MCF 10A (cell line): ENCODE measurements around the gene NIN. TPM values are rescaled to one million over a fixed set of nuclear protein-coding genes. Genes with fewer than 3 reads are reported as not detected.
"Not testable (repeated sequence)": the region's sequence is repeated elsewhere in the genome, so short reads cannot be mapped to it uniquely, and the experiment has no call there.

Experiments used
- BruUV-seq: library from RNA; stranded (reverse); fragments of 400-500 nt; replicated peaks from 2 replicates; lab custom pipeline; 2021; lab: Mats Ljungman, UMichigan
- CTCF ChIA-PET: fragments of 300-600 bp; sonication (Branson Sonifier 250); formaldehyde crosslinking; extraction: SDS; loops from one replicate; lab custom pipeline; 2021; ENCODE audit warnings: antibody characterized with exemption, inconsistent platforms; lab: Yijun Ruan, JAX
- POLR2A ChIA-PET: fragments of 300-600, 350-650 bp; sonication (Branson Sonifier 250); formaldehyde crosslinking; extraction: SDS; loops from one replicate; lab custom pipeline; 2020; ENCODE audit warnings: antibody characterized with exemption, inconsistent platforms; lab: Yijun Ruan, JAX
- DNase-seq: peaks from one replicate; pipeline ENCODE4 v3.0.0-alpha.2; 2018; ENCODE audit not compliant: unreplicated experiment
- H3K27ac Mint-ChIP-seq: one replicate; pipeline ENCODE4 v1.8.0; 2022; ENCODE audit warnings: mild to moderate bottlenecking, low read depth, mixed read lengths; ENCODE audit not compliant: unreplicated experiment
- H3K27me3 Mint-ChIP-seq: one replicate; pipeline ENCODE4 v1.8.0; 2022; ENCODE audit warnings: mixed read lengths; ENCODE audit not compliant: insufficient read depth, unreplicated experiment
- H3K36me3 Mint-ChIP-seq: one replicate; pipeline ENCODE4 v1.8.0; 2022; ENCODE audit warnings: mild to moderate bottlenecking, moderate library complexity, mixed read lengths; ENCODE audit not compliant: insufficient read depth, unreplicated experiment
- H3K4me1 Mint-ChIP-seq: one replicate; pipeline ENCODE4 v1.8.0; 2022; ENCODE audit warnings: mixed read lengths; ENCODE audit not compliant: insufficient read depth, unreplicated experiment
- H3K4me3 Mint-ChIP-seq: one replicate; pipeline ENCODE4 v1.8.0; 2022; ENCODE audit warnings: mild to moderate bottlenecking, moderate library complexity, mixed read lengths; ENCODE audit not compliant: unreplicated experiment
- H3K9me3 Mint-ChIP-seq: one replicate; pipeline ENCODE4 v1.8.0; 2022; ENCODE audit warnings: mixed read lengths; ENCODE audit not compliant: unreplicated experiment
- CTCF ChIP-seq: fragments of 200-600 bp; IDR thresholded peaks from one replicate; pipeline ENCODE4 v1.8.0; 2022; ENCODE audit warnings: antibody characterized with exemption, mild to moderate bottlenecking; ENCODE audit not compliant: unreplicated experiment
- intact Hi-C: fragments of 100-400 bp; cut with micrococcal nuclease; formaldehyde crosslinking; loops from 2 replicates; pipeline ENCODE4 v1.14.1; 2022
- total RNA-seq: library from RNA; stranded (reverse); gene quantifications from 2 replicates; pipeline ENCODE4 v1.2.3, GENCODE V29; 2022

NIN gene
- total RNA-seq, 1 experiment from 2014 or later = 33.0 TPM

- Mint-ChIP-seq H3K36me3 (no peaks in the 10 kb centered on the region), H3K27ac (no peak overlapping the region), H3K4me3 (no peak overlapping the region), H3K27me3 (no peaks in the 10 kb centered on the region), H3K9me3 (no peaks in the 10 kb centered on the region), H3K4me1 (peaks cover 19% of the 10 kb centered on the region)
- CTCF ChIA-PET = interaction anchor here (0.6 to 4.8 kb wide), 4 partner anchors 38 to 507 kb away, joined by 3 to 31 read pairs (median 4); no protein-coding TSS in a partner anchor
- intact Hi-C loops = no loop called here
- TF ChIP-seq CTCF = no peak
- DNase-seq = no peak
- BruUV-seq = no TSS peak
- POLR2A ChIA-PET = interaction anchor here (0.6 to 3.0 kb wide), 3 partner anchors 9 to 510 kb away, joined by 3 to 7 read pairs (median 4); partner anchors contain the start of genes DMAC2L, L2HGDH and NIN
These were observed 8.4 kb downstream of the NIN start for GRCh38 chr14:50822501-50823042.

GRCh38 chr14:50821510-50822464 lies 9.2 kb downstream of the NIN start:
- no peak overlapping the region for H3K4me3 Mint-ChIP-seq
- no peak for DNase-seq
- TF ChIP-seq CTCF = no peak
- no peaks in the 10 kb centered on the region for H3K9me3 Mint-ChIP-seq
- H3K27me3 Mint-ChIP-seq = no peaks in the 10 kb centered on the region
- H3K27ac Mint-ChIP-seq = peak overlapping the region; percentile 32
- no TSS peak for BruUV-seq
- ChIA-PET CTCF (interaction anchor here (0.6 to 4.8 kb wide), 5 partner anchors 8 to 507 kb away, joined by 3 to 31 read pairs (median 4); no protein-coding TSS in a partner anchor), POLR2A (interaction anchor here (1.1 to 3.0 kb wide), 7 partner anchors 8 to 509 kb away, joined by 3 to 8 read pairs (median 4); partner anchors contain the start of genes DMAC2L, L2HGDH and NIN)
- peaks cover 21% of the 10 kb centered on the region for H3K4me1 Mint-ChIP-seq
- no peaks in the 10 kb centered on the region for H3K36me3 Mint-ChIP-seq
- intact Hi-C loops = no loop called here

GRCh38 chr14:50820786-50821509 lies 10.0 kb downstream of the NIN start:
- BruUV-seq = no TSS peak
- DNase-seq = no peak
- Mint-ChIP-seq H3K36me3 (no peaks in the 10 kb centered on the region), H3K27me3 (no peaks in the 10 kb centered on the region), H3K4me3 (no peak overlapping the region), H3K27ac (no peak overlapping the region), H3K9me3 (no peaks in the 10 kb centered on the region), H3K4me1 (peaks cover 26% of the 10 kb centered on the region)
- intact Hi-C loops = no loop called here
- ChIA-PET CTCF (interaction anchor here (0.5 to 4.8 kb wide), 4 partner anchors 9 to 221 kb away, joined by 3 to 31 read pairs (median 4); no protein-coding TSS in a partner anchor), POLR2A (interaction anchor here (1.1 to 3.0 kb wide), 7 partner anchors 9 to 508 kb away, joined by 3 to 8 read pairs (median 4); partner anchors contain the start of genes DMAC2L, L2HGDH and NIN)
- no peak for TF ChIP-seq CTCF

GRCh38 chr14:50819303-50819702 lies 11.7 kb downstream of the NIN start:
- H3K27ac Mint-ChIP-seq, H3K9me3 Mint-ChIP-seq, DNase-seq, H3K36me3 Mint-ChIP-seq, intact Hi-C loops, H3K27me3 Mint-ChIP-seq, H3K4me3 Mint-ChIP-seq, POLR2A ChIA-PET, BruUV-seq: not testable (repeated sequence)
- H3K4me1 Mint-ChIP-seq = peaks cover 26% of the 10 kb centered on the region
- CTCF ChIA-PET = interaction anchor here (0.6 to 4.8 kb wide), 2 partner anchors 41 to 105 kb away, joined by 3 to 31 read pairs; no protein-coding TSS in a partner anchor
